Left ventricle myocardium inferior (tissue), 1 donor: Measurements from ENCODE around the gene DZANK1. TPM values are rescaled to one million over a fixed set of nuclear protein-coding genes. Genes with fewer than 3 reads are reported as not detected.
"Not testable (repeated sequence)": the region's sequence is repeated elsewhere in the genome, so short reads cannot be mapped to it uniquely, and the experiment has no call there.

Source experiments
- DNase-seq: peaks from one replicate; pipeline ENCODE4 v3.0.0-alpha.2; 2020
- H3K27ac ChIP-seq: fragments of 200-600 bp; replicated peaks from 2 replicates; pipeline ENCODE4 v1.8.0; 2021
- H3K27me3 ChIP-seq: fragments of 200-600 bp; 2 replicates; pipeline ENCODE4 v1.8.0; 2021; ENCODE audit warnings: low read depth
- H3K36me3 ChIP-seq: fragments of 200-600 bp; 2 replicates; pipeline ENCODE4 v1.8.0; 2021
- H3K4me1 ChIP-seq: fragments of 200-600 bp; 2 replicates; pipeline ENCODE4 v1.8.0; 2021
- H3K4me3 ChIP-seq: fragments of 200-600 bp; 2 replicates; pipeline ENCODE4 v1.8.0; 2021; ENCODE audit warnings: mild to moderate bottlenecking, moderate library complexity
- H3K9me3 ChIP-seq: fragments of 200-600 bp; replicated peaks from 2 replicates; pipeline ENCODE4 v1.8.0; 2021
- intact Hi-C: fragments of 100-400 bp; cut with micrococcal nuclease; formaldehyde crosslinking; loops from one replicate; pipeline ENCODE4 v1.11.0; 2022
- total RNA-seq: library from RNA; stranded (reverse); fragmentation: NEBNext Ultra II Directional; extraction: Animal tissue kit (Norgen Biotek cat#: 25700); gene quantifications from one replicate; pipeline ENCODE4 v1.2.1, GENCODE V29; 2021
- TF ChIP-seq, protein P1 (sequence below): fragments of 200-600 bp; IDR thresholded peaks from 2 replicates; pipeline ENCODE4 v1.8.0; 2021; ENCODE audit warnings: antibody characterized with exemption, mild to moderate bottlenecking, borderline replicate concordance
- donor health status: DM: no; HTN: yes; CAD: no; lungs with severe emphysema.

Gene DZANK1
- total RNA-seq, 1 donor from 2014 or later: 0.60 TPM

DNA sequence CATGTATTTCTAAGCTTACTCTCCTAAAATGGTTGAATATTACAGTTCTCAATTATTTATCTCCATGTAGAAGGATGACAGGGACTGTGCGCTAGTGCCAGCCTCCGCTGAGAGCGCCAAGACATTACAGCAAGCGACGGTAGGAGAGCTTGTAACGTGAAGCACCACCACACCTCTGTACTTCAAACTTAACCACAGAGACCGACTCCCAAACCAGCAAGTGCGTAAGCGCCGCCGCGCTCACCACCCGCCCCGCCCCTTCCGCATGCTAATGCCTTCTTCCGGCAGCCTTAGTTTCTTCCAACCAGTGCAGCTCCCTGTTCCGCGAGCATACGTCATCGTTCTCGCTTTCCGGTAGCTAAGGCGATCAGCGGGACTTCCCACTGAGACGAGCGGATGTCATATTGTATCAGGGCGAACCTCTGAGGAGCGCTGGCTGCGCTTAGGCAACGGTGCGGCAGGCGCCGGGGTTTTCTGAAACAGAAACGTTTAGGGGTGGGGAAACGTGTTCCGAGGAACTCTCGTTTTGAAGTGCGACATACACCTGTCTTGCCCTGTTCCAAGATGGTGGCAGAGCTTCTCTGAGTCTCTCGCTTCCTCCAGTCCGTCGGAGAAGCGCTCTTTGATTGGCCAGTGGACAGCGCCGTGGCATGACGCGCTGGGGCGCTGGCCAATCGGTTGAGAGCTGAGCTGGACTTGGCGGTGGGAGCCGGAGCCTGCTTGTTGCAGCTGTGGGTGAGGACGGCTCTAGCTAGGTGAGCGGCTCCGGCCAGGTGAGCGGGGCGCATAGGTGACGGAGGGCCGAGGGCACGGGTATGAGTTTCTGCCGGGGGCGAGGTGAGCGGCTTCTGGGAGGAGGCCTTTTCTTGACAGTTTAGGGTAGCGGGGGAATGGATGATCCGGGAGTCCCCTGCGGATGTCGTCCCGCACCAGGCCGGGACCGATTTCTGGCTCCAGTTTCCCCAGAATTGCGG, 40.7 kb upstream of the DZANK1 start, which contains the start of gene SEC23B:
Gene SEC23B, plus strand, starts transcription at position 723 of the 974 bp plus-strand sequence. CDS start 2,896 bp downstream, outside the sequence.
- DNase-seq: peak; percentile 96
- Histone ChIP-seq H3K27me3 (peaks cover 23% of the 10 kb centered on the region), H3K9me3 (no peaks in the 10 kb centered on the region), H3K4me3 (peak within 1 kb of the TSS; percentile 93), H3K27ac (peak within 1 kb of the TSS; percentile 99), H3K4me1 (peaks cover 24% of the 10 kb centered on the region), H3K36me3 (peaks cover 30% of the 10 kb centered on the region)
- TF ChIP-seq, protein P1, sequence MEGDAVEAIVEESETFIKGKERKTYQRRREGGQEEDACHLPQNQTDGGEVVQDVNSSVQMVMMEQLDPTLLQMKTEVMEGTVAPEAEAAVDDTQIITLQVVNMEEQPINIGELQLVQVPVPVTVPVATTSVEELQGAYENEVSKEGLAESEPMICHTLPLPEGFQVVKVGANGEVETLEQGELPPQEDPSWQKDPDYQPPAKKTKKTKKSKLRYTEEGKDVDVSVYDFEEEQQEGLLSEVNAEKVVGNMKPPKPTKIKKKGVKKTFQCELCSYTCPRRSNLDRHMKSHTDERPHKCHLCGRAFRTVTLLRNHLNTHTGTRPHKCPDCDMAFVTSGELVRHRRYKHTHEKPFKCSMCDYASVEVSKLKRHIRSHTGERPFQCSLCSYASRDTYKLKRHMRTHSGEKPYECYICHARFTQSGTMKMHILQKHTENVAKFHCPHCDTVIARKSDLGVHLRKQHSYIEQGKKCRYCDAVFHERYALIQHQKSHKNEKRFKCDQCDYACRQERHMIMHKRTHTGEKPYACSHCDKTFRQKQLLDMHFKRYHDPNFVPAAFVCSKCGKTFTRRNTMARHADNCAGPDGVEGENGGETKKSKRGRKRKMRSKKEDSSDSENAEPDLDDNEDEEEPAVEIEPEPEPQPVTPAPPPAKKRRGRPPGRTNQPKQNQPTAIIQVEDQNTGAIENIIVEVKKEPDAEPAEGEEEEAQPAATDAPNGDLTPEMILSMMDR: no peak
- intact Hi-C loops: no loop called here

DNA sequence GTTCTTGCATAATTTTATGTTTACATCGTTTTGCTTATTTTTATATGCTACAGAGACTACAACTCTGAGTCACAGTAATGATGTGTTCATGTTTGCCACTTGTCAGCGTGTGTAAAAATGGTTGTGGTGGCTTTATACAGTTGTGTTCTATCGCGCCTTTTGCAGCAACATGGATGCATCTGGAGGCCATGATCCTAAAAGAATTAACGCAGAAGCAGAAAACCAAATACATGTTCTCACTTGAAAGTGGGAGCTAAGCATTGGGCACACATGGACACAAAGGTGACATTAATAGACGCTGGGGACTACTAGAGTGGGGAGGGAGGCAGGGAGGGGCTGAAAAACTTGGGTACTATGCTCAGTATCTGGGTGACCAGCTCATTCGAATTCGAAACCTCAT, 39.9 kb upstream of the DZANK1 start:
- DNase-seq: no peak
- intact Hi-C loops: no loop called here
- TF ChIP-seq, protein P1: no peak

DNA sequence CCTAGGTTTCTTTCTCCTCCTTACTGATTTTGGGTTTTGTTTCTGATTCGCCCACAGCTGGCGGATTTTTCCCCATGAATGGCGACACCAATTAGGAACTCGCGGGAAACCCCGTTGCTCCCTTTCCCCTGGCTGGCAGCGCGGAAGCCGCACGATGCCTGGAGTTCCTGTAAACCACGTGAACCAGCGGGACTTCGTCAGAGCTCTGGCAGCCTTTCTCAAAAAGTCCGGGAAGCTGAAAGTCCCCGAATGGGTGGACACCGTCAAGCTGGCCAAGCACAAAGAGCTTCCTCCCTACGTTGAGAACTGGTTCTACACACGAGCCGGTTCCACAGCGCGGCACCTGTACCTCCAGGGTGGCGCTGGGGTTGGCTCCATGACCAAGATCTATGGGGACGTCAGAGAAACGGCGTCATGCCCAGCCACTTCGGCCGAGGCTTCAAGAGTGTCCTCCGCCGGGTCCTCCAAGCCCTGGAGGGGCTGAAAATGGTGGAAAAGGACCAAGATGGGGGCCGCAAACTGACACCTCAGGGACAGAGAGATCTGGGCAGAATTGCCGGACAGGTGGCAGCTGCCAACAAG, 37.7 kb upstream of the DZANK1 start:
- Histone ChIP-seq H3K9me3 (no peaks in the 10 kb centered on the region), H3K27me3 (peaks cover 29% of the 10 kb centered on the region), H3K4me1 (peaks cover 24% of the 10 kb centered on the region), H3K27ac (no peak overlapping the region), H3K36me3 (peaks cover under 1% of the 10 kb centered on the region), H3K4me3 (peak overlapping the region; percentile 34)
- DNase-seq: peak; percentile 36
- intact Hi-C loops: no loop called here
- TF ChIP-seq, protein P1: no peak

More for the DNA sequence above, 39.9 kb upstream of the DZANK1 start:
- Histone ChIP-seq H3K27me3 (peaks cover 28% of the 10 kb centered on the region), H3K27ac (peak overlapping the region; percentile 99), H3K4me3 (peak overlapping the region; percentile 93), H3K4me1 (peaks cover 24% of the 10 kb centered on the region), H3K36me3 (peaks cover 22% of the 10 kb centered on the region), H3K9me3 (no peaks in the 10 kb centered on the region)

DNA sequence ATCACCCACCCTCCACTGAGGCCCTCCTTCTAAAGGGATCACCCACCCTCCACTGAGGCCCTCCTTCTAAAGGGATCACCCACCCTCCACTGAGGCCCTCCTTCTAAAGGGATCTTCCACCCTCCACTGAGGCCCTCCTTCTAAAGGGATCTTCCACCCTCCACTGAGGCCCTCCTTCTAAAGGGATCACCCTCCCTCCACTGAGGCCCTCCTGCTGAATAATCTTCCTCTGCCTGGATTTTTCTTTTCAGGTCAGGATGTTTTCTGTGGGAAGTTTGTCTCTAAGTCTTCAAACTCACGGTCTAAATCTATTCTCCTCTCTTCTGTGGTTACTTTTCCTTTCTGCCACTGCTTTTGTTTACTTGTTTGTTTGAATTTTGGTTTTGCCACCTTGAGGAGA, 34.8 kb upstream of the DZANK1 start:
- H3K27me3 ChIP-seq: peaks cover 29% of the 10 kb centered on the region
- H3K4me3 ChIP-seq, intact Hi-C loops, H3K9me3 ChIP-seq, H3K36me3 ChIP-seq, H3K27ac ChIP-seq, DNase-seq, H3K4me1 ChIP-seq: not testable (repeated sequence)

DNA sequence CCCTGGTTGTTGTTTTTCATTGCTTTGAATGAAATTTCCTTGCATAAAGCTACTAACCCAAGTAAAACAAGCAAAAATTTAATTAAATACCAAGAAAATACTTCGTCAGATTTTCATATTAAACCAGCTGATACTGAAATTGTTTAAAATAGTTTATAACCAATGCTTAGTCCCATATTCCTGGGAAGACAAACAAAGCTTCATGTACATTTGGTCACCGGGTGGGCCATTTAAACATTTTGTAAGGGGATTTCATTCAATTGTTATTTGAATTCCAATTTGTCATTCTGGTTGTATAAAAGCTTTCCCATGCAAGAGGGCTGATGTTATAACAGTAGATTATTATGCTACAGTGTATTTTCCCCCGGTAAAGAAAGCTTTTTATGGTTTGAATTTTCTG, 30.8 kb upstream of the DZANK1 start:
- peak overlapping the region; percentile 88 for H3K4me3 ChIP-seq

More for the DNA sequence above, 30.8 kb upstream of the DZANK1 start:
- peaks cover 7% of the 10 kb centered on the region for H3K27me3 ChIP-seq
- peaks cover 26% of the 10 kb centered on the region for H3K4me1 ChIP-seq
- intact Hi-C loops: no loop called here
- no peaks in the 10 kb centered on the region for H3K9me3 ChIP-seq
- TF ChIP-seq, protein P1: no peak
- no peak for DNase-seq
- H3K36me3 ChIP-seq: no peaks in the 10 kb centered on the region
- peak overlapping the region; percentile 73 for H3K27ac ChIP-seq
